GM21825 (cell line): ENCODE measurements around the gene GSE1.

Experiments
- ATAC-seq: cut with Tn5 transposase; IDR thresholded peaks from one replicate; pipeline ENCODE4 v1.9.1; 2021; ENCODE audit warnings: mild to moderate bottlenecking, moderate library complexity; ENCODE audit not compliant: unreplicated experiment

Gene GSE1

GRCh38 chr16:85695196-85696128, 82.3 kb downstream of the GSE1 start:
- ATAC-seq, result no peak

- ATAC-seq, result no peak
Measured at GRCh38 chr16:85696781-85697180, 83.7 kb downstream of the GSE1 start.

- no peak for ATAC-seq
Measured at GRCh38 chr16:85697431-85697830, 84.3 kb downstream of the GSE1 start.

GRCh38 chr16:85698459-85698891, 85.4 kb downstream of the GSE1 start:
- no peak for ATAC-seq

- no peak for ATAC-seq
Measured at GRCh38 chr16:85698935-85699558, 85.9 kb downstream of the GSE1 start.

GRCh38 chr16:85699628-85700027, 86.5 kb downstream of the GSE1 start:
- ATAC-seq, result no peak

GRCh38 chr16:85704011-85704410, 90.9 kb downstream of the GSE1 start:
- no peak for ATAC-seq

GRCh38 chr16:85704900-85705846, 92.1 kb downstream of the GSE1 start:
- ATAC-seq, result no peak

- ATAC-seq, result no peak
Measured at GRCh38 chr16:85706449-85707034, 93.4 kb downstream of the GSE1 start.

GRCh38 chr16:85707528-85708095, 94.5 kb downstream of the GSE1 start:
- ATAC-seq, result no peak

GRCh38 chr16:85708338-85708737, 95.2 kb downstream of the GSE1 start:
- no peak for ATAC-seq

GRCh38 chr16:85709766-85710585, 96.9 kb downstream of the GSE1 start:
- ATAC-seq, result no peak

- no peak for ATAC-seq
Measured at GRCh38 chr16:85710732-85711131, 97.6 kb downstream of the GSE1 start.

GRCh38 chr16:85711982-85712587, 99.0 kb downstream of the GSE1 start:
- no peak for ATAC-seq

- ATAC-seq, result no peak
Measured at GRCh38 chr16:85712801-85713200, 99.7 kb downstream of the GSE1 start.

GRCh38 chr16:85715169-85716021, 102.3 kb downstream of the GSE1 start:
- ATAC-seq, result no peak

GRCh38 chr16:85716022-85716679, 103.0 kb downstream of the GSE1 start:
- no peak for ATAC-seq

- ATAC-seq, result no peak
Measured at GRCh38 chr16:85716680-85717038, 103.5 kb downstream of the GSE1 start.
